Esophagus muscularis mucosa (tissue), 4 donors: ENCODE measurements around the gene MADCAM1. TPM values are rescaled to one million over a fixed set of nuclear protein-coding genes. Genes with fewer than 3 reads are reported as not detected.
A peak's percentile ranks its signal among the peaks of the same experiment; 100 is the strongest.
"Not testable (repeated sequence)": the region's sequence is repeated elsewhere in the genome, so short reads cannot be mapped to it uniquely, and the experiment has no call there.

Experiments
- DNase-seq: peaks from one replicate; pipeline ENCODE4 v3.0.0-alpha.2; 2017; ENCODE audit errors: extremely low spot score
- H3K27ac ChIP-seq, 4 donors: fragments of 200-600 bp; sonication (generic); replicated peaks in 1 of 4; 1 replicate in 3 of 4; 2 replicates in 1 of 4; pipeline ENCODE4 v1.5.1; 2016 to 2019; ENCODE audit warnings: mild to moderate bottlenecking in 1 of 4
- H3K27me3 ChIP-seq, 4 donors: fragments of 200-600 bp; sonication (generic); one replicate each; pipeline versions ENCODE4 v1.5.1 to v1.6.0; 2016 to 2019
- H3K36me3 ChIP-seq, 4 donors: fragments of 200-600 bp; sonication (generic); one replicate each; pipeline ENCODE4 v1.5.1; 2016 to 2019
- H3K4me1 ChIP-seq, 4 donors: fragments of 200-600 bp; sonication (generic); one replicate each; pipeline ENCODE4 v1.5.1; 2016 to 2019
- H3K4me3 ChIP-seq, 4 donors: fragments of 200-600 bp; sonication (generic); 1 replicate in 2 of 4; 2 replicates in 2 of 4; pipeline ENCODE4 v1.5.1; 2016 to 2019; ENCODE audit warnings: mild to moderate bottlenecking in 4 of 4, moderate library complexity in 1 of 4
- H3K9me3 ChIP-seq, 4 donors: fragments of 200-600 bp; sonication (generic); 1 replicate in 3 of 4; 2 replicates in 1 of 4; pipeline ENCODE4 v1.5.1; 2016 to 2019
- EP300 ChIP-seq: sonication (generic); formaldehyde crosslinking; IDR thresholded peaks from one replicate; pipeline ENCODE4 v1.6.1; 2017; ENCODE audit warnings: antibody characterized with exemption
- POLR2A ChIP-seq: fragments of 450-650 bp; IDR thresholded peaks from one replicate; pipeline ENCODE4 v1.6.1; 2017; ENCODE audit warnings: antibody characterized with exemption, moderate library complexity, mild to moderate bottlenecking, low read depth
- POLR2AphosphoS5 ChIP-seq, 2 donors: sonication (generic); formaldehyde crosslinking; IDR thresholded peaks; one replicate each; pipeline ENCODE4 v1.6.1; 2017; ENCODE audit warnings: antibody characterized with exemption in 2 of 2
- WGBS: methylation state at CpG from one replicate; pipeline ENCODE4 v1.1.5; 2018; 5-methylcytosine and 5-hydroxymethylcytosine counted together
- intact Hi-C: fragments of 100-400 bp; cut with DNase I; formaldehyde crosslinking; loops from one replicate; pipeline ENCODE4 v1.15.1; 2023
- total RNA-seq, 4 donors: library from RNA; depleted of rRNA; stranded (reverse); fragments of >200 nt; gene quantifications; one replicate each; pipeline versions ENCODE4 v1.1.0 to v1.2.1, GENCODE V29; 2016
- TF ChIP-seq, protein P1 (sequence below), 3 experiments: fragments of 200-600 bp in 2 of 3; fragments of 450-650 bp in 1 of 3; sonication (generic) in 2 of 3; IDR thresholded peaks; one replicate each; pipeline ENCODE4 v1.5.1; 2017 to 2019; ENCODE audit warnings: antibody characterized with exemption in 3 of 3, mild to moderate bottlenecking in 2 of 3, moderate library complexity in 1 of 3

MADCAM1 gene
- under 1 TPM in 2 of 4 donors, not detected in 2; 0.17 to 0.42 TPM for total RNA-seq

DNA sequence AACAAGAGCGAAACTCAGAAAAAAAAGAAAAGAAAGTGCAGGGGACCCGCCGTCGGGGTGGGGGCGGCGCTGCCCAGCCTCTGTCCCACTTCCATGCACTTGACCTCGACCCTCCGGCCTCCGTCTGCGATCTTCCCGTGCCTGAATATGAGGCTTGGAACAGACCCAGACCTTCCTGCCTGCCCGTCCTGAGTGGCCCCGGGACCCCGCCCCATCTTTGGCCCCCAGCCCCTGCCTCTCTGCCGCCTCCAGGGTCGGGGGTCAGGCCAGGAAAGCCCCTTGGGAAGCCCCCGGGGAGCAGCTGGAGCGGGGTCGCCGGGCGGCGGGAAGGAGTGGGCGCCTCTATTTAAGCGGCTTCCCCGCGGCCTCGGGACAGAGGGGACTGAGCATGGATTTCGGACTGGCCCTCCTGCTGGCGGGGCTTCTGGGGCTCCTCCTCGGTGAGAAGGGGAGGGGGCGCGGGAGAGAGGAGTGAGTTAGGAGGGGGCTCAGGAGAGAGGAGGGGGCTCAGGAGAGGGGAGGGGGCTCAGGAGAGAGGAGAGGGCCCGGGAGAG, at the start of gene MADCAM1:
Gene MADCAM1 (plus strand): TSS at position 375 of the 554 bp plus-strand sequence. CDS start 14 bp downstream, at position 389.
- no peak for DNase-seq

DNA sequence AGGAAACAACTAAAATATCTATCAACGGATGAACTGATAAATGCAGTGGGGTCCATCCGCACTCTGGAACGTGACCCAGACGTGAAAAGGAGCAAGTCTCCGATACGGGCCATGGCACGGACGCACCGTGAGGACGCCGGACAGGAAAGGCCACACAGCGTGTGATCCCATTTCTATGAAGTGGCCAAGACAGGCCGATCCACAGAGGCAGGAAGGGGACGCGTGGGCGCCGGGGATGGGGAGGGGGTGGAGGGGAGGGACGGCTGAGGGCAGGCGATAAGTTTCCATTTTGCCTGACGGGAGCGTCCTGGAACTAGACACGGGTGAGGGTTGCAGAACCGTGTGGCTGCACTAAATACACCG, 49.2 kb upstream of the MADCAM1 start:
- Histone ChIP-seq H3K27me3 (no peaks in the 10 kb centered on the region), H3K4me3 (no peak overlapping the region), H3K9me3 (no peaks in the 10 kb centered on the region), H3K27ac (no peak overlapping the region), H3K4me1 (peaks cover 6 to 16% (median 14%) of the 10 kb centered on the region in 4 donors), H3K36me3 (peaks cover 0 to 9% (median 0%) of the 10 kb centered on the region in 4 donors)
- intact Hi-C loops: no loop called here
- WGBS: 84% methylated on average over 24 of the region's 24 CpGs
- DNase-seq: no peak
- TF ChIP-seq, protein P1, sequence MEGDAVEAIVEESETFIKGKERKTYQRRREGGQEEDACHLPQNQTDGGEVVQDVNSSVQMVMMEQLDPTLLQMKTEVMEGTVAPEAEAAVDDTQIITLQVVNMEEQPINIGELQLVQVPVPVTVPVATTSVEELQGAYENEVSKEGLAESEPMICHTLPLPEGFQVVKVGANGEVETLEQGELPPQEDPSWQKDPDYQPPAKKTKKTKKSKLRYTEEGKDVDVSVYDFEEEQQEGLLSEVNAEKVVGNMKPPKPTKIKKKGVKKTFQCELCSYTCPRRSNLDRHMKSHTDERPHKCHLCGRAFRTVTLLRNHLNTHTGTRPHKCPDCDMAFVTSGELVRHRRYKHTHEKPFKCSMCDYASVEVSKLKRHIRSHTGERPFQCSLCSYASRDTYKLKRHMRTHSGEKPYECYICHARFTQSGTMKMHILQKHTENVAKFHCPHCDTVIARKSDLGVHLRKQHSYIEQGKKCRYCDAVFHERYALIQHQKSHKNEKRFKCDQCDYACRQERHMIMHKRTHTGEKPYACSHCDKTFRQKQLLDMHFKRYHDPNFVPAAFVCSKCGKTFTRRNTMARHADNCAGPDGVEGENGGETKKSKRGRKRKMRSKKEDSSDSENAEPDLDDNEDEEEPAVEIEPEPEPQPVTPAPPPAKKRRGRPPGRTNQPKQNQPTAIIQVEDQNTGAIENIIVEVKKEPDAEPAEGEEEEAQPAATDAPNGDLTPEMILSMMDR (IDR thresholded peaks at IDR 0.05): no peak
- TF ChIP-seq POLR2A (no peak), POLR2AphosphoS5 (IDR thresholded peaks at IDR 0.05) (no peak)

More for the DNA sequence above, at the start of gene MADCAM1:
- peak within 1 kb of the TSS in 1 of 4 donors; percentile 39 for H3K4me3 ChIP-seq
- H3K27ac ChIP-seq: no peak within 1 kb of the TSS
- H3K27me3 ChIP-seq: peaks cover 3 to 63% (median 37%) of the 10 kb centered on the region in 4 donors
- TF ChIP-seq, protein P1 (IDR thresholded peaks at IDR 0.05): no peak
- TF ChIP-seq POLR2A: no peak
- TF ChIP-seq EP300: no peak
- no peak for TF ChIP-seq POLR2AphosphoS5 (IDR thresholded peaks at IDR 0.05)
- no peaks in the 10 kb centered on the region for H3K36me3 ChIP-seq
- 9% methylated on average over 20 of the region's 33 CpGs for WGBS
- no peaks in the 10 kb centered on the region for H3K9me3 ChIP-seq
- H3K4me1 ChIP-seq: peaks cover 8 to 31% (median 24%) of the 10 kb centered on the region in 4 donors
- intact Hi-C loops: no loop called here

DNA sequence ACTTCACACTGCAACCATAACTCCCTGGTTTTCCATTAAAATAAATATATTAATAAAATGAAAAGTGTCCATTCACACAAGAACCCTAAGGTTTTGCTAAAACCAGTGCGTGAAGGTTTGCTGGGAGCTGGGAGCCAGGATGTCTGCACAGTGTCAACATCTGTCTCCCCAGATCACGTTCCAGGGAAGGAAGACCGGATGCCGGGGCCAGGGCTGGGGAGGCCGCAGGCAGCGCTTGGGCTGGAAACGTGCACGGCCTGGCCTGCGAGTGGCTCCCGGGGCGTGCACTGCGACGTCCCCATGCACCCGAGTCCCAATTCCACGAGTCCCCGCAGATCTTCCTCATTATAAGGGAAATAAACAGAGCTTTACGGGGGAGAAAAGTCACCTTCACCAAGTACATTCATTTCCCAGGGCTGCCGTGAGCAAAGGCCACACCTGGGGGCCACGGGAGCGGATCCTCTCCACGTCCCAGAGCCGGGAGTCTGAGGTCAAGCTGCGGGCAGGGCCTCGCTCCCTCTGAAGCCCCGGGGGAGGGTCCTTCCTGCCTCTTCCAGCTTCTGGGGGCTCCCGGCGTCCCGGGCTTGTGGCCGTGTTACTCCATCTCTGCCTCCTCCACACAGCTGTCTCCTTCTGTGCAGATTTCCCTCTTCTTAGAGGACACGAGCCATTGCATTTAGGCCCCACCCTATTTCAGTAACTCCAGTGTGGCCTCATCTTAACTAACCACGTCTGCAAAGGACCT, 48.3 kb upstream of the MADCAM1 start:
- H3K36me3 ChIP-seq: peaks cover 0 to 9% (median 0%) of the 10 kb centered on the region in 4 donors
- no peak for DNase-seq
- H3K4me1 ChIP-seq: peaks cover 6 to 16% (median 14%) of the 10 kb centered on the region in 4 donors
- TF ChIP-seq, protein P1 (IDR thresholded peaks at IDR 0.05): no peak
- TF ChIP-seq POLR2A (no peak), EP300 (no peak), POLR2AphosphoS5 (IDR thresholded peaks at IDR 0.05) (peak; percentile 45 to 55)
- 38% methylated on average over 28 of the region's 31 CpGs for WGBS
- no peaks in the 10 kb centered on the region for H3K27me3 ChIP-seq
- no peak overlapping the region for H3K4me3 ChIP-seq
- intact Hi-C loops: no loop called here
- H3K27ac ChIP-seq: peak overlapping the region; percentile 34 to 63 (median 41)
- H3K9me3 ChIP-seq: no peaks in the 10 kb centered on the region

DNA sequence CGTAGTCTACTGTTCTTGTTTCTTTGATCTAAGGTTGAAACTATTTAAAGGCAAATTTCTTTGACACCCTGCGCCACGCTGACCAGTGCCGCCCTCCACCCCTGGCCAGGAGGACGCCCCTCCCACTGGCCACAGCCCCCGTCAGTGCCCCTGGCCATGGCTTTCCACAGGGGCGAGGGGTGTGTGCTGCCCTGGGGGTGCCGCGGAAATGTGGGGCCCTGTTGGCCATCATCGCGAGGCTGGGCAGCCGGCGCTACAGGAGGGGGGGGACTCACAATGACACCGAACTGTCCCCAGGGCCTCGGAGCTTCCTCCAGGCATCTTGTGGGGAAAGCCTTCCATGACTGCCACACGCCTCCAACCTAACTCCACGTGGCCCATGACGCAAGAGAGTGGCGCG, 46.4 kb upstream of the MADCAM1 start:
- Histone ChIP-seq H3K4me1 (peaks cover 6 to 16% (median 14%) of the 10 kb centered on the region in 4 donors), H3K27me3 (no peaks in the 10 kb centered on the region), H3K36me3 (peaks cover 0 to 9% (median 0%) of the 10 kb centered on the region in 4 donors), H3K27ac (no peak overlapping the region), H3K9me3 (no peaks in the 10 kb centered on the region), H3K4me3 (no peak overlapping the region)
- intact Hi-C loops: no loop called here
- 87% methylated on average over 14 of the region's 20 CpGs for WGBS
- TF ChIP-seq POLR2A: no peak
- TF ChIP-seq EP300: no peak
- TF ChIP-seq, protein P1 (IDR thresholded peaks at IDR 0.05): no peak
- no peak for TF ChIP-seq POLR2AphosphoS5 (IDR thresholded peaks at IDR 0.05)
- DNase-seq: no peak

DNA sequence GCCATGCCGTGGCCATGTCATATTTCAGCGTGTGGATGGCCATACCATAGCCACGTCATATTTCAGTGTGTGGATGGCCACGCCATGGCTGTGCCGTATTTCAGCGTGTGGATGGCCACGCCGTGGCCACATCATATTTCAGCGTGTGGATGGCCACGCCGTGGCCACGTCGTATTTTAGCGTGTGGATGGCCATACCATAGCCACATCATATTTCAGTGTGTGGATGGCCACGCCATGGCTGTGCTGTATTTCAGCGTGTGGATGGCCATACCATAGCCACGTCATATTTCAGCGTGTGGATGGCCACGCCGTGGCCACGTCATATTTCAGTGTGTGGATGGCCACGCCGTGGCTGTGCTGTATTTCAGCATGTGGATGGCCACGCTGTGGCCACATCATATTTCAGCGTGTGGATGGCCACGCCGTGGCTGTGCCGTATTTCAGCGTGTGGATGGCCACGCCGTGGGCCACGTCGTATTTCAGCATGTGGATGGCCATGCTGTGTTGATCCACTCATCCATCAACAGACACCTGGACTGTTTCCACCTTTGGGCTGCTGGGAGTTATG, 45.3 kb upstream of the MADCAM1 start:
- H3K27me3 ChIP-seq, H3K27ac ChIP-seq, H3K4me3 ChIP-seq, intact Hi-C loops, H3K9me3 ChIP-seq, DNase-seq: not testable (repeated sequence)
- peaks cover 0 to 18% (median 0%) of the 10 kb centered on the region in 4 donors for H3K36me3 ChIP-seq
- peaks cover 6 to 16% (median 14%) of the 10 kb centered on the region in 4 donors for H3K4me1 ChIP-seq
- WGBS: 89% methylated on average over 33 of the region's 33 CpGs
